Measurements from ENCODE around the gene MSLN.

MSLN gene

DNA sequence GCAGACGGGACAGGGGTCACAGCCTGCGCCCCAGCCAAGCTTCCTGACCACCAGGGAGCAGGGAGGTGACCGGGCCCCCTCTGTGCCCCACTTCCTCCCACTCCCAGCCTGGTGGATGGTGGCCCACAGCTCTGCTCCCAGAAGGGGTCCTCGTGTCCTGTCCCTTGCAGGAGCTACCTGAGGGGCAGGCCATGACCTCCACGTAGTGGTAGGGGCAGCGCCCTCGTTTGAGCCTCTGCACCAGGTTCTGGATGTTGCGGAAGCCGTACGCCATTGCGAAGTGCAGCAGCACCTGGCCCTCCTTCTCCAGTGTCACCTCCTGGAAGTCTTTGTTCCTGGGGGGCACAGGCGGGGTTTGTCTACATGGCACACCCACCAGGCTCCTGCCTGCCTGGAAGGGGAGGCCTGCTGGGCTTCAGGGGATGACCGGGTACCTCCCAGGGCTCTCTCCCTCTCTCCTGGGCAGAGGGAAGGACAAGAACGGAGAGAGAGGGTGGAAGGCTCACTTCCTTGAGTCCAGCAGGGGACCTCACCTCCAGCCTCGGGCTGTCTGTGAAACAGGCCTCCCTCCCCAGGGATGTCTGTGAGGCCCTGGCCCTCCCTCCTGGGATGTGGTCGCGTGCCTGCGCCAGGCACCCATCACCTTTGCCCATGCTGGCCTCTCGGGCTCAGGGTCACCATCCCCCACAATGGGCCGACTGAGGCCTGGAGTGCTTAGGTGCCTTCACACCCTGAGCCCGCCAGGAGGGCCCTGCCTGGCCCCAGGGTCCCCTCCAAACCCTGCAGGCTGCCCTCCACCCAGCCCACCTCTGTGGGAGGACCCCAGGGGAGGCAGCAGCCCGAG is 29.6 kb upstream of the MSLN start:
- Histone ChIP-seq H3K27me3 (replicated peaks; ENCODE audit: control insufficient read depth, insufficient read depth, low read length) (no peaks in the 10 kb centered on the region), H3K36me3 (ENCODE audit: control insufficient read depth, insufficient read depth, low read length, severe bottlenecking) (peaks cover 30% of the 10 kb centered on the region), H3K9me3 (ENCODE audit: control insufficient read depth, low read length) (no peaks in the 10 kb centered on the region), H3K9ac (ENCODE audit: low read length) (no peak overlapping the region), H3K4me3 (ENCODE audit: low read length) (no peak overlapping the region), H3K4me1 (ENCODE audit: control insufficient read depth, insufficient read depth, low read length) (peaks cover 6% of the 10 kb centered on the region)
- no peak for DNase-seq (ENCODE audit: low read depth)

DNA sequence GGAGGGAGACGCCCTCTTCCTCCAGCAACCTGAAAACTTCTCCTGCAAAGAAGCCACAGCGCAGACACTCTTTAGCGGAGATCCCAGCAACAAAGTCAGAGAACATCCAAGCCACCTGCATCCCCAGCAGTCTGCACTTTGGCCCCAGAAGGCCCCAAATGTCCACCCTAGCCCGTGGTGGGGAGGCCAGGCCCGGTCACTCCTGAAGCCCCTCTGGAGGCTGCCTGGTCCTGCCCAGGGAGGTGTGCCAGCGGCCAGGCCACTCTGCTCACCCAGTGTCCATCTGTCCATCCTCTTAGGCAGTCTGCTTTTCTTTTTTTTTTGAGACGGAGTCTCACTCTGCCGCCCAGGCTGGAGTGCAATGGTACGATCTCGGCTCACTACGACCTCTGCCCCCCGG is 28.2 kb upstream of the MSLN start:
- H3K27me3 ChIP-seq (replicated peaks; ENCODE audit: control insufficient read depth, insufficient read depth, low read length) = no peaks in the 10 kb centered on the region
- H3K9me3 ChIP-seq (ENCODE audit: control insufficient read depth, low read length) = no peaks in the 10 kb centered on the region
- peaks cover 44% of the 10 kb centered on the region for H3K36me3 ChIP-seq (ENCODE audit: control insufficient read depth, insufficient read depth, low read length, severe bottlenecking)
- DNase-seq (ENCODE audit: low read depth) = no peak
- no peak overlapping the region for H3K4me3 ChIP-seq (ENCODE audit: low read length)
- H3K9ac ChIP-seq (ENCODE audit: low read length) = no peak overlapping the region
- peaks cover 4% of the 10 kb centered on the region for H3K4me1 ChIP-seq (ENCODE audit: control insufficient read depth, insufficient read depth, low read length)

DNA sequence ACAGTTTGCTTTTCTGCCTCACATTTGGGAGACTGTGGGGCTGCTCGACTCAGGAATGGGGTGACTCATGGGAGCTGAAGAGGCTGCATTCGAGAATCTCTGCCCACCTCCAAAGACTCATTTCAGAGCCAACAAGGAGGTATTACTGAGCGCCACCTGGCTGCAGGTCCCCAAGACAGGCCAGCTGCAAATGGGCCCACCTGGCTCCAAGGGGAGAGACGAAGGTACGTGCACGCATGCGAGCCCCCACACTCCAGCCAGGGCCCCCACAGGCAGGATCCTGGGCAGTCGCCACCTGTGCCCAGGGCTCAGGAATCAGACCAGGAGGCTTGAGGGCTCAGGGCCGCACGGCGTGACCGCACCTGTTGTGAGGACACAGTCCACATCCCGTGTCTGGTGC is 27.6 kb upstream of the MSLN start:
- DNase-seq (ENCODE audit: low read depth) = no peak
- H3K4me1 ChIP-seq (ENCODE audit: control insufficient read depth, insufficient read depth, low read length) = peaks cover 3% of the 10 kb centered on the region
- H3K27me3 ChIP-seq (replicated peaks; ENCODE audit: control insufficient read depth, insufficient read depth, low read length) = no peaks in the 10 kb centered on the region
- H3K9me3 ChIP-seq (ENCODE audit: control insufficient read depth, low read length) = no peaks in the 10 kb centered on the region
- no peak overlapping the region for H3K4me3 ChIP-seq (ENCODE audit: low read length)
- peaks cover 46% of the 10 kb centered on the region for H3K36me3 ChIP-seq (ENCODE audit: control insufficient read depth, insufficient read depth, low read length, severe bottlenecking)
- no peak overlapping the region for H3K9ac ChIP-seq (ENCODE audit: low read length)

DNA sequence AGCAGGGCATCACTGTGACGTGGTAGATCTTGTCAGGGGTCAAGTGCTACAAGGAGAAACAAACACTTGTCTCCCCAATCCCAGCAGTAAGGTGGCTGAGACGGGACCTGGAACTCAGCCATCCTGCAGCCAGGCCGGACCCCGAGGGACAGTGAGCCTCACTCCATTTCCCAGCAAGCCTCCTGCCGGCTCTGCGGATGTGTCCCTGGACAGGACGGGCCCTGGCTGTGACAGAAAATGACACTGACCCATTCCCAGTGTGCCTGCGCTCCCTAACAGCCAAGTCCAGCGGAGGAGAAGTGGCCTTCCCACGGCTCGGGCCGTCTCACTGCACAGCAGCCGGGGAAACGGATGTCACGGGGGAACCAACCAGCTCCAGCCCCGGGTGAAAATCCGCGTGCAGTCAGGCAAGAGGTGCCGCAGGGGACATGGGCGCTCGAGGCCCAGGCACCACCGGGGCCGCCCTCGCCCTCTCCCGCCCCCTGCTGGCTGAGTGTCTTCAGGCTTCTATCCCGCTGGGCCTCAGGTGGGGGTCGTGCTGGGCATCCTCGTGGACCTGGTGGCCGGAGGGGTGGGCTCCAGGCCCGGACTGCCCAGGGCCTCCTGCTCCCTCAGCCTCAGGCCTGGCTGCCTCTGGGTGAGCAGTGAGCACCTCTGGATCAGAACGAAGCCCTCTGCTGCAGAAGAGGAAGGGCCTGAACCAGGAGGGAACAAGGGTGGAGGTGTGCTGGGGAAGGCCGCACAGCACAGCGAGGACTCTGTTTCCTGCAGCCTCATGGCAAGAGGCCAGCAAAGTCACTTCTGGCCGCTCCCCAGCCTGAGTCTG is 26.9 kb upstream of the MSLN start:
- Histone ChIP-seq H3K4me1 (ENCODE audit: control insufficient read depth, insufficient read depth, low read length) (peaks cover under 1% of the 10 kb centered on the region), H3K9me3 (ENCODE audit: control insufficient read depth, low read length) (no peaks in the 10 kb centered on the region), H3K4me3 (ENCODE audit: low read length) (no peak overlapping the region), H3K36me3 (ENCODE audit: control insufficient read depth, insufficient read depth, low read length, severe bottlenecking) (peaks cover 46% of the 10 kb centered on the region), H3K9ac (ENCODE audit: low read length) (no peak overlapping the region), H3K27me3 (replicated peaks; ENCODE audit: control insufficient read depth, insufficient read depth, low read length) (no peaks in the 10 kb centered on the region)
- DNase-seq (ENCODE audit: low read depth) = no peak

DNA sequence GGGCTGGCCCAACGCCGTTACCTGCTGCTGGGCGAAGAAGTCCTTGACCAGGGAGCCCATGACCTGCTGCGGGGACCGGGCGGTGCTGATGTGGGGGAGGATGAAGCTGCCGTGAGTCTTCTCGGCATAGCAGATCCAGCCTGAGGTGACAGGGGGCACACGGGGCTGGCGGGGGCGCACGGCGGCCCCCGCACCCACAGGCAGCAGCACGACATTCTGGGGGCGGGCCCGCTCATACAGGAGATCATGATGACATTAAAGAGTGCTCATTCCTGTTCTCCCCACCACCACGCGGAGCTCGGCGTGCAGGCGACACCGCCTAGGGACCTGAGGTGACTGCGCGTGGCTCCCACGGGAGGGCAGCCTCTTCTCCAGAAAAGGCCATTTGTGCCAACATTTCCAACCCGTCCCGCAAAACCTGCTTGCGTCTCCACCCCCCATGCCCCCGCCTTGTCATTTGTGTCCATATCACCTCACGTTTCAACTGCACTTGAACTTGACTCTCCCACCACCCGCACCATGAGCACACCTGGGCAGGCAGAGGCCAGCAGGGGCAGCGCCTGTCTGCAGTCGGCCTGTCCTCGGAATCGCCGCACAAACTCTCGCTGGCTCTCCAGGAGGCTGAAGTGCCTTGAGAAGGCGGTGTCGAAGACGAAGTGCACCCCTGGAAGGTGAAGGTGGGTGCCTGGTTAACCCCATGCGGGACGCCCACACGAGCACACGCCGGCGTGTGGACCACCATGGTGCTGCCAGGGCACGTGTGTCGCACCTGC is 26.1 kb upstream of the MSLN start:
- H3K9ac ChIP-seq (ENCODE audit: low read length) = no peak overlapping the region
- H3K27me3 ChIP-seq (replicated peaks; ENCODE audit: control insufficient read depth, insufficient read depth, low read length) = no peaks in the 10 kb centered on the region
- H3K9me3 ChIP-seq (ENCODE audit: control insufficient read depth, low read length) = no peaks in the 10 kb centered on the region
- no peak overlapping the region for H3K4me3 ChIP-seq (ENCODE audit: low read length)
- no peak for DNase-seq (ENCODE audit: low read depth)
- peaks cover 46% of the 10 kb centered on the region for H3K36me3 ChIP-seq (ENCODE audit: control insufficient read depth, insufficient read depth, low read length, severe bottlenecking)
- H3K4me1 ChIP-seq (ENCODE audit: control insufficient read depth, insufficient read depth, low read length) = no peaks in the 10 kb centered on the region

DNA sequence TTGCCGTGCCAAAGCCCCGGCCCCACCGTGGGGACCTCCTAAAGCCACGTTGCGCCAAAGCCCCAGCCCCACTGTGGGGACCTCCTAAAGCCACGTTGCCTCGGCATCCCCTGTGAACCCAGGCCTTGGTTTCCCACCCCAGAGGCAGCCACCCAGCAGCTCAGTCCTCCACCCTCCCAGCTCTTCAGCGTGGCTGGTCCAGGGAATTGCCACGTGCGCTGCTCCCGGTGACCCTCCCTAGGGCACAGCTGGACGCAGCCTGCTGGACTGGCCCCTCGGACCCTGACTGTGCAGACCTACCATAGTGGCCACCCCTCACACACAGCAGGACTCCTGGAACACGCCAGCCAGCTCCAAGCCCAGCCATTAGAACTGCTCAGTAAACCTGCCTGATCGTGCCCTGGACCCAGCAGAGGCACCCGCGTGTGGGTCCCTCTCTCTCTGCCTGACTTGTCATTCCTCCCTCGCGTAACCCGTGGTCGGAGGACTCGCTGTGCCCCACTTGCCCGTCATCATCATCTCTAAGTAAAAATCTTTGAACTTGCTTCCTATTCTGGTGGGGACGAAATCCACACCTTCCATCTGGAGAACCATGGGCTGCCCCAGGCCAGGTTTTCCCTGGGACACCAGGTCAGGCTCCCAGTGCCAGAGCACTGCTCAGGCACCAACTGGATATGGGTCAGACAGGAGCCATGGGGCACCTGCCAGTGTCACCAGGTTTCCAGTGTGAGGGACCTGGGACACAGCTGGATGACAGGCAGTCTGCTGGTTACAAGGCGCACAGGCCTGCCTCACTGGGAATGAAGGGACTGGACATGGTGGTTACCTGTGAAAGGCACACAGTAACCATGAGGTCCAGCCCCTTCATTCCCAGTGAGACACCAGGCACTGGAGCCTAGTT is 25.3 kb upstream of the MSLN start:
- Histone ChIP-seq H3K4me3 (ENCODE audit: low read length) (no peak overlapping the region), H3K9me3 (ENCODE audit: control insufficient read depth, low read length) (no peaks in the 10 kb centered on the region), H3K27me3 (replicated peaks; ENCODE audit: control insufficient read depth, insufficient read depth, low read length) (no peaks in the 10 kb centered on the region), H3K4me1 (ENCODE audit: control insufficient read depth, insufficient read depth, low read length) (peaks cover 7% of the 10 kb centered on the region), H3K9ac (ENCODE audit: low read length) (no peak overlapping the region), H3K36me3 (ENCODE audit: control insufficient read depth, insufficient read depth, low read length, severe bottlenecking) (peaks cover 46% of the 10 kb centered on the region)
- no peak for DNase-seq (ENCODE audit: low read depth)

DNA sequence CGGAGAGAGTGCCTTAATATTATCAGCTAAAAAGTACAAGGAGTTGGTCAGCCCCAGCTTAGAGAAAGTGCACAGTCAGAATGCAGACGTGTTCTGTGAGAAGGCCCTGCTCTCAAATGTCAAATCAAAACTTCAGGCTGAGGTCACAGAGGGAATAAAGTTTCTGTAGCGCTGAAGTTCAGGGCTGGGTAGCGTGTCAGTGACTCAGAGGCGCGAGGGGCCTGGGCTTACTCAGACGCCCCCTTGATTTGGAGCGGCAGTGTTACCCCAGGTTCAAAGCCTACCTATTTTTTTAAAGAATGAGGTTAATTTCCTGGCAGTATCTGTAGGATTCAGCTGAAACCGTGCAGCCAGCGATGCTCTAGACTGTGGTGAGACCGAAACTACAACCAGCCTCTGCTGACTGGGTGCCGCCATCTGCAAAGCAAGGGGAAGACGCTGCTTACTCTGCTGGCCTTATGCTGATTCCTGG is 24.5 kb upstream of the MSLN start:
- Histone ChIP-seq H3K27me3 (replicated peaks; ENCODE audit: control insufficient read depth, insufficient read depth, low read length) (no peaks in the 10 kb centered on the region), H3K9me3 (ENCODE audit: control insufficient read depth, low read length) (no peaks in the 10 kb centered on the region), H3K36me3 (ENCODE audit: control insufficient read depth, insufficient read depth, low read length, severe bottlenecking) (peaks cover 46% of the 10 kb centered on the region), H3K9ac (ENCODE audit: low read length) (no peak overlapping the region), H3K4me3 (ENCODE audit: low read length) (no peak overlapping the region), H3K4me1 (ENCODE audit: control insufficient read depth, insufficient read depth, low read length) (peaks cover 7% of the 10 kb centered on the region)
- no peak for DNase-seq (ENCODE audit: low read depth)

DNA sequence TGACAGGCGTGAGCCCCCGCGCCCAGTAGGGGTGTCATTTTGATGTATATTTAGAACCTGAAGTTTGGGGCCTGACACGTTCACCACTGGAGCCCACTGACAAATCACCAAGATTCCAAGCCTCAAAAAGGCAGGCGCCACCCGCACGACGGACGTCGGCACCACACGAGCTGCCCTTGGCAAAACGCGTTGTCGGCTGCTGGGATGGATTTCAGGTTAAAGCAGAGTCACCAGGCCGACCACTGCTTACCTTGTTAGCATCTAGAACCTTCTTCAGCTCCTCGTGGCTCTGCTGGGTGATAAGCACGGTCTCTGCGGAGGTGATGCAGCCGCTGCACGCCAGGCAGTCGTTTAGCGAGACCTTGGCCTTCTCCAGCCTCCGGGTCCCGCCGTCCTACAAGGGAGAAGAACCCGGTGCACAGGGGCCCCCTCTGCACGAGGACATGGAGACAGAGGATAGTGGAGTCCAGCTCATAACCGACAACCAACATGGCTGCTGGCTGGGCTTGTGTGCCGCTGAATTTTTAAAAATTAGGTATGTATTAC is 23.5 kb upstream of the MSLN start:
- Histone ChIP-seq H3K27me3 (replicated peaks; ENCODE audit: control insufficient read depth, insufficient read depth, low read length) (no peaks in the 10 kb centered on the region), H3K9me3 (ENCODE audit: control insufficient read depth, low read length) (no peaks in the 10 kb centered on the region), H3K4me3 (ENCODE audit: low read length) (no peak overlapping the region), H3K9ac (ENCODE audit: low read length) (no peak overlapping the region), H3K4me1 (ENCODE audit: control insufficient read depth, insufficient read depth, low read length) (peaks cover 7% of the 10 kb centered on the region), H3K36me3 (ENCODE audit: control insufficient read depth, insufficient read depth, low read length, severe bottlenecking) (peaks cover 46% of the 10 kb centered on the region)
- no peak for DNase-seq (ENCODE audit: low read depth)

DNA sequence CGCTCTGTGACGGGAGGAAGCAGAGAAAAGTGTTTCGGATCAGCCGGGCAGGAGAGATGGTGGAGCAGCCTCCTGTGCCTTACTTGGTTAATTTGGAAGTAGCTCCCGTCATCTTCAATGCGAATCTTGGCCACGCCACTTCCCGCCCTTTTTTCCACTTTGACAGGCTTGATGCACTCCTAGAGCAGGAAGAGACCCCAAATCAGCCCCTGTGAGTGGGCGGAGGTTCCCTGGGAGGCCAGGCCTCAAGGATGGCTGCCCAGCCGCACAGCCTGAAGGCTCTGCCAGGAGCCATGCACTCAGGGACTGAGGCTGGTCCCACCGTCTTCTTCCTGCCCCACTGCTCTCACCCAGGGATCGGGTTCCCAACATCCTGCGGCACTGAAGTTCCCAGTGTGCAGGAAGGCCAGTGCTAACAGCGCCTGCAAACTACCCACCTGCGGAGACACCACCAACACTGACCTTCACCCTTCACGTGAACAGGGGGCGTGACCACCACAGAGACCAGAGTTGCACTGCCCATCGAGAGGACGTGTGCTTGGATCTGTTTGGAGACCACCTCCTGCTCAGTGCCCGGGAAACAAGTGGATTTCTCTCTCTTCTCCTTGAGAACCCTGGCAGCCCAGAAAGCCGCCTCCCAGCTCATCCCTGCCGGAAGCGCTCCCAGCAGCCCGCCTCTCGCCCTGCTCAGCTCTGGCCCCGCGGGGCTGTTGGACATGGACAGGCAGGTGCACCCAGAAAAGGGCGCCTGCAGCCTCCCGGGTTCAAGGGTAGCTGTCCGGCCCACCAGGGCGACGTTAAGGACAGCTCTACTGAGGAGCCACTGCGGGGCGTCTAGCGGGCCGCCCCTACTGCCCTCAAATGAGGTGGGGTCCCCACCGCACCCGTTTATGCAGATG is 20.7 kb upstream of the MSLN start:
- no peak for DNase-seq (ENCODE audit: low read depth)
- H3K27me3 ChIP-seq (replicated peaks; ENCODE audit: control insufficient read depth, insufficient read depth, low read length) = peaks cover 3% of the 10 kb centered on the region
- H3K4me3 ChIP-seq (ENCODE audit: low read length) = peak overlapping the region; percentile 93
- no peaks in the 10 kb centered on the region for H3K9me3 ChIP-seq (ENCODE audit: control insufficient read depth, low read length)
- peaks cover 26% of the 10 kb centered on the region for H3K36me3 ChIP-seq (ENCODE audit: control insufficient read depth, insufficient read depth, low read length, severe bottlenecking)
- H3K4me1 ChIP-seq (ENCODE audit: control insufficient read depth, insufficient read depth, low read length) = peaks cover 7% of the 10 kb centered on the region
- peak overlapping the region; percentile 96 for H3K9ac ChIP-seq (ENCODE audit: low read length)

Data from adipocyte (in vitro differentiated cells).